Suprapubic skin (tissue), 3 donors: Measurements from ENCODE around the gene PLPP1.

Experiments
- CTCF ChIP-seq, 2 donors: fragments of 200-600 bp in 1 of 2; fragments of 450-650 bp in 1 of 2; sonication (generic) in 1 of 2; IDR thresholded peaks; one replicate each; pipeline ENCODE4 v1.5.1; 2016 to 2019; ENCODE audit warnings: antibody characterized with exemption in 2 of 2, mild to moderate bottlenecking in 1 of 2, moderate library complexity in 1 of 2
- POLR2AphosphoS5 ChIP-seq, 3 donors: sonication (generic); formaldehyde crosslinking; IDR thresholded peaks; one replicate each; pipeline ENCODE4 v1.6.1; 2017; ENCODE audit warnings: antibody characterized with exemption in 3 of 3

- no peak for TF ChIP-seq CTCF (IDR thresholded peaks at IDR 0.05)
- no peak for TF ChIP-seq POLR2AphosphoS5 (IDR thresholded peaks at IDR 0.05)
These were observed 89.0 kb downstream of the PLPP1 start for GRCh38 chr5:55445791-55446190.
